Measurements from ENCODE around the gene LRRC63. TPM values are rescaled to one million over a fixed set of nuclear protein-coding genes. Genes with fewer than 3 reads are reported as not detected.

Gene LRRC63
- total and polyA plus RNA-seq, 12 donors: 0.12 to 0.15 TPM; not detected in 10

DNA sequence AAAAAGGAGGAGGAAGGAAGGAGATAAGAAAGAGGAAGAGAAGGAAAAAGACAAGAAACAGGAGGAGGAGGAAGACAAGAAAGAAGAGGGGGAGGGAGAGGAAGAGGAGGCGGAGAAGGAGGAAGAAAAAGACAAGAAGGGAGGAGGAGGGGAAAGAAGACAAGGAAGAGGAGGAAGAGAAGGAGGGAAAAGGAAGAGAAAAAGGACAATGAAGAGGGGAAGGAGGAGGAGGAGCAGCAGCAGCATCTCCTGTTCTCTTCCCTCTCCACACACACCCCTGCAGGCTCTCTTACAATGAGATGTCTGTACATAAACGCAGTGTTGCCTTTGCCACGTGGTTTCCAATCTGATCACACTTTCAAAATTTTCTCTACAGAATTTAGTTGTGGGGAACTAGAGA is 108.7 kb downstream of the LRRC63 start:
- Histone ChIP-seq H3K4me3 (no peak overlapping the region), H3K9me3 (no peaks in the 10 kb centered on the region), H3K27ac (peak overlapping the region in 1 of 10 donors; percentile 65), H3K27me3 (peaks cover 0 to 13% (median 4%) of the 10 kb centered on the region in 7 donors), H3K4me1 (peaks cover 0 to 22% (median 0%) of the 10 kb centered on the region in 9 donors), H3K36me3 (no peaks in the 10 kb centered on the region)
- 62 to 68% methylated on average over 3 of the region's 3 CpGs for WGBS, 2 donors
- ATAC-seq (peak in 1 of 8 donors; percentile 9), DNase-seq (no peak)
- intact Hi-C loops (cut with DNase I): no loop called here
- TF ChIP-seq, protein P1, sequence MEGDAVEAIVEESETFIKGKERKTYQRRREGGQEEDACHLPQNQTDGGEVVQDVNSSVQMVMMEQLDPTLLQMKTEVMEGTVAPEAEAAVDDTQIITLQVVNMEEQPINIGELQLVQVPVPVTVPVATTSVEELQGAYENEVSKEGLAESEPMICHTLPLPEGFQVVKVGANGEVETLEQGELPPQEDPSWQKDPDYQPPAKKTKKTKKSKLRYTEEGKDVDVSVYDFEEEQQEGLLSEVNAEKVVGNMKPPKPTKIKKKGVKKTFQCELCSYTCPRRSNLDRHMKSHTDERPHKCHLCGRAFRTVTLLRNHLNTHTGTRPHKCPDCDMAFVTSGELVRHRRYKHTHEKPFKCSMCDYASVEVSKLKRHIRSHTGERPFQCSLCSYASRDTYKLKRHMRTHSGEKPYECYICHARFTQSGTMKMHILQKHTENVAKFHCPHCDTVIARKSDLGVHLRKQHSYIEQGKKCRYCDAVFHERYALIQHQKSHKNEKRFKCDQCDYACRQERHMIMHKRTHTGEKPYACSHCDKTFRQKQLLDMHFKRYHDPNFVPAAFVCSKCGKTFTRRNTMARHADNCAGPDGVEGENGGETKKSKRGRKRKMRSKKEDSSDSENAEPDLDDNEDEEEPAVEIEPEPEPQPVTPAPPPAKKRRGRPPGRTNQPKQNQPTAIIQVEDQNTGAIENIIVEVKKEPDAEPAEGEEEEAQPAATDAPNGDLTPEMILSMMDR (IDR thresholded peaks at IDR 0.05): no peak

DNA sequence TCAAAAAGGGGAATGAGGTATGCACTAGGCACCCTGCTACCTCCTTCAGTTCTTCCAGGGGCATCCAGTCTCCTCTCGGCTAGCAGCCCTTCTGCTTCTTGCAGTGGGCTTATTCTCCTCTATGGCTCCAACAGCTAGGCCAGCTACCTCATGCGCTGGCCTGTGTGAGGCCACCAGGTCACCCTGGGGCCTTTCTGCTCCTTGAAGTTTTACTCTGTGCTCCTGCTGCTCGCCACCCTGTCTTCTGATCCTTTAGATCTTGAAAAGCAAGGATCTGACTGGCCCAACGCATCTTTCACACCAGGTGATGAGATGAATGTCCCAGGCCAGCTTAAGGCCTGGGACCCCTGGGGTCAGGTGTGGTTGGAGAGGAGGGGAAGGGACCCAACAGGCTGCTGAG is 109.1 kb downstream of the LRRC63 start:
- no peaks in the 10 kb centered on the region for H3K36me3 ChIP-seq
- DNase-seq (no peak), ATAC-seq (peak in 2 of 8 donors; percentile 20 to 35)
- peaks cover 0 to 13% (median 4%) of the 10 kb centered on the region in 7 donors for H3K27me3 ChIP-seq
- peak overlapping the region in 1 of 10 donors; percentile 65 for H3K27ac ChIP-seq
- WGBS, 2 donors: 69 to 78% methylated on average over 4 of the region's 4 CpGs
- intact Hi-C loops (cut with DNase I): no loop called here
- H3K4me3 ChIP-seq: peak overlapping the region in 1 of 10 donors; percentile 15
- H3K9me3 ChIP-seq: no peaks in the 10 kb centered on the region
- peaks cover 0 to 22% (median 0%) of the 10 kb centered on the region in 9 donors for H3K4me1 ChIP-seq
- TF ChIP-seq, protein P1 (IDR thresholded peaks at IDR 0.05): no peak

DNA sequence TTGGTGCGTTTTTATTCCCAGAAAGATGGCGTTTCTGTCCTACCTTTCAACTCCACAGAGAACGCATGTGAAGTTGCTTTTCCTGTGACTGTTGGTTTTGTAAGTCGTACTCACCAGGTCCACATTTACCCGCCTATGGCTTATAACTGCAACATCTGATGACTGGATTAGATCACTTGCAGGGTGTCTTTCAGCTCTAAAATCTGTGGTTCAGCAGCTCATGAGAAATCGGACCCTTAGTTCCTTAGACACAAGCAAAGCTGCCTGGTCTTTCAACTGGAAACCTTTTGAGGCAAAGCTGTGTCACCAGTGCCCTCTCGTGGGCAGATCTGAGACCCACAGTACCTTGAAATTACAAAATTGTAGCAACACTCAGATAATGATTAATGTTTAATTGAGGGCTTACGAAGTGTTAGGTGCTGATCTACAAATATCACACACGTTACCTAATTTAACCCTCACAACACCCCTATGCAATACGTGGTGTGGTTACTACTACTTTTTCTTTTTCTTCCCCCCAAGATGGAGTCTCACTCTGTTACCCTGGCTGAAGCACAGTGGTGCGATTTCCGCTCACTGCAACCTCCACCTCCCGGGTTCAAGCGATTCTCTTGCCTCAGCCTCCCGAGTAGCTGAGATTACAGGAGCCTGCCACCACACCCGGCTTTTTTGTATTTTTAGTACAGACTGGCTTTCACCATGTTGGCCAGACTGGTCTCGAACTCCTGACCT is 109.9 kb downstream of the LRRC63 start:
- Histone ChIP-seq H3K9me3 (no peaks in the 10 kb centered on the region), H3K36me3 (no peaks in the 10 kb centered on the region), H3K27ac (peak overlapping the region in 1 of 10 donors; percentile 65), H3K4me1 (peaks cover 0 to 22% (median 0%) of the 10 kb centered on the region in 9 donors), H3K4me3 (peak overlapping the region in 1 of 10 donors; percentile 15), H3K27me3 (peaks cover 0 to 13% (median 4%) of the 10 kb centered on the region in 7 donors)
- peak; percentile 29 to 34 for DNase-seq
- TF ChIP-seq, protein P1 (IDR thresholded peaks at IDR 0.05): peak; percentile 30 to 81 (median 63)
- ATAC-seq: peak in 5 of 8 donors; percentile 23 to 67 (median 55)
- WGBS, 2 donors: 58 to 60% methylated on average over 17 of the region's 17 CpGs
- intact Hi-C loops (cut with DNase I): no loop called here

DNA sequence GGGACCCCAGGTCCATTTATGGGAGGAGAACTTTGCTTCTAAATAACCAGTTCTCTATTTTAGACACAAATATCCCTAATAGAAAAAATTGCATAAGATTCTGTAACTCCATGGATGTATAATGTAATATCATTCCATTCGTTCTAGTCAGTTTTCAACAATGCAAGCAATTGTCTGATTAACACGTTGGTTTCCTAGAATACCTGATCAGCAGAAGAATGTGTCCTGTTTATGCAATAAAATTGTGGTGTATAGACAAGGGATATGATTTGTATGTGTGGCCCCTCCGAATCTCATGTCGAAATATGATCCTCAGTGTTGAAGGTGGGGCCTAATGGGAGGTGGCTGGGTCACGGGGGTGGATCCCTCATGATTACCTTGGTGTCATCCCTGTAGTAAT is 113.2 kb downstream of the LRRC63 start:
- H3K36me3 ChIP-seq: no peaks in the 10 kb centered on the region
- H3K27ac ChIP-seq: no peak overlapping the region
- H3K4me3 ChIP-seq: no peak overlapping the region
- WGBS, 2 donors: 77% methylated on average over 5 of the region's 5 CpGs
- H3K4me1 ChIP-seq: peaks cover 0 to 16% (median 0%) of the 10 kb centered on the region in 9 donors
- TF ChIP-seq, protein P1 (IDR thresholded peaks at IDR 0.05): no peak
- H3K9me3 ChIP-seq: no peaks in the 10 kb centered on the region
- intact Hi-C loops (cut with DNase I): no loop called here
- H3K27me3 ChIP-seq: peaks cover 0 to 19% (median 4%) of the 10 kb centered on the region in 7 donors
- ATAC-seq (no peak), DNase-seq (no peak)

Other genes starting within 250 kb of the LRRC63 start
- gene ZC3H13, start 159.2 kb upstream of the LRRC63 start, total RNA-seq: 10 to 100 TPM; 33.1 to 50.1 (median 46.4) TPM
- 10 to 100 TPM in 1 of 2 donors, 1 to 10 TPM in 1; 6.7 to 23.1 TPM for gene ZC3H13, start 159.2 kb upstream of the LRRC63 start, polyA plus RNA-seq
- not detected for gene CPB2, start 106.9 kb upstream of the LRRC63 start, total RNA-seq
- not detected for gene CPB2, start 106.9 kb upstream of the LRRC63 start, polyA plus RNA-seq
- gene LCP1, start 29.8 kb upstream of the LRRC63 start, total RNA-seq: 100 to 1,000 TPM in 1 of 10 donors, 10 to 100 TPM in 4, 1 to 10 TPM in 5; 5.5 to 127 (median 10.8) TPM
- 1 to 10 TPM; 3.2 to 6.7 TPM for gene LCP1, start 29.8 kb upstream of the LRRC63 start, polyA plus RNA-seq
- gene RUBCNL, start 175.3 kb downstream of the LRRC63 start, total RNA-seq: 1 to 10 TPM in 3 of 10 donors, under 1 TPM in 7; 0.26 to 2.8 (median 0.66) TPM
- under 1 TPM; 0.17 to 0.59 TPM for gene RUBCNL, start 175.3 kb downstream of the LRRC63 start, polyA plus RNA-seq